ENCODE results near the gene MAMDC2.

Gene MAMDC2

GRCh38 chr9:70250221-70250620 is 206.6 kb downstream of the MAMDC2 start:
- WGBS = 100% methylated on average over 1 of the region's 1 CpG
- H3K4me2 ChIP-seq (ENCODE audit: low read length, poor library complexity, severe bottlenecking) = no peak overlapping the region
- H3K79me1 ChIP-seq (replicated peaks; ENCODE audit: low read length, poor library complexity, severe bottlenecking) = peaks cover 9% of the 10 kb centered on the region
- no peak overlapping the region for H2BK120ac ChIP-seq (ENCODE audit: low read depth, low read length)
- H3K4me3 ChIP-seq (ENCODE audit: insufficient read depth in 1 of 2, low read depth in 1 of 2, low read length in 2 of 2) = no peak overlapping the region
- H3K18ac ChIP-seq (ENCODE audit: low read depth in 1 of 2, low read length in 2 of 2) = no peak overlapping the region
- no peak overlapping the region for H4K8ac ChIP-seq (ENCODE audit: low read length)
- no peak overlapping the region for H3K4ac ChIP-seq (ENCODE audit: low read depth in 1 of 2, low read length in 2 of 2)
- H3K27me3 ChIP-seq (ENCODE audit: control insufficient read depth in 1 of 2, insufficient read depth in 1 of 2, low read length in 2 of 2) = no peaks in the 10 kb centered on the region
- no peak for DNase-seq
- H4K91ac ChIP-seq (ENCODE audit: low read length) = no peak overlapping the region
- no peak overlapping the region for H2AK5ac ChIP-seq (ENCODE audit: low read length, severe bottlenecking)
- H2AFZ ChIP-seq (ENCODE audit: low read depth, low read length) = no peak overlapping the region
- no peak overlapping the region for H2BK15ac ChIP-seq (ENCODE audit: low read depth, poor library complexity, severe bottlenecking)
- H3K36me3 ChIP-seq (ENCODE audit: control insufficient read depth in 1 of 2, insufficient read depth in 2 of 2, low read depth in 1 of 2, low read length in 2 of 2) = no peaks in the 10 kb centered on the region
- H3K4me1 ChIP-seq (ENCODE audit: control insufficient read depth, insufficient read depth, low read depth, low read length) = peaks cover 1% of the 10 kb centered on the region
- H3K27ac ChIP-seq (ENCODE audit: low read length, poor library complexity, severe bottlenecking) = no peak overlapping the region
- no peak overlapping the region for H3K9ac ChIP-seq (ENCODE audit: low read length)
- H2BK5ac ChIP-seq (ENCODE audit: low read depth, low read length, poor library complexity, severe bottlenecking) = no peak overlapping the region
- no peak overlapping the region for H3K23ac ChIP-seq (ENCODE audit: low read length in 2 of 2)
- no peak overlapping the region for H3K14ac ChIP-seq (ENCODE audit: low read length in 2 of 2)
- no peak overlapping the region for H2BK12ac ChIP-seq (ENCODE audit: low read length in 2 of 2)
- H3K9me3 ChIP-seq (ENCODE audit: control insufficient read depth, low read length) = no peaks in the 10 kb centered on the region

GRCh38 chr9:70255486-70255885 is 211.8 kb downstream of the MAMDC2 start:
- H3K36me3 ChIP-seq (ENCODE audit: control insufficient read depth in 1 of 2, insufficient read depth in 2 of 2, low read depth in 1 of 2, low read length in 2 of 2) = no peaks in the 10 kb centered on the region
- no peak overlapping the region for H2BK15ac ChIP-seq (ENCODE audit: low read depth, poor library complexity, severe bottlenecking)
- H3K14ac ChIP-seq (ENCODE audit: low read length in 2 of 2) = no peak overlapping the region
- no peak overlapping the region for H4K8ac ChIP-seq (ENCODE audit: low read length)
- no peaks in the 10 kb centered on the region for H3K9me3 ChIP-seq (ENCODE audit: control insufficient read depth, low read length)
- peak overlapping the region; percentile 77 for H3K9ac ChIP-seq (ENCODE audit: low read length)
- no peak overlapping the region for H3K23ac ChIP-seq (ENCODE audit: low read length in 2 of 2)
- peak overlapping the region in 1 of 2 experiments; percentile 54 for H3K4me3 ChIP-seq (ENCODE audit: insufficient read depth in 1 of 2, low read depth in 1 of 2, low read length in 2 of 2)
- H2AFZ ChIP-seq (ENCODE audit: low read depth, low read length) = no peak overlapping the region
- no peak overlapping the region for H2BK5ac ChIP-seq (ENCODE audit: low read depth, low read length, poor library complexity, severe bottlenecking)
- H3K4me2 ChIP-seq (ENCODE audit: low read length, poor library complexity, severe bottlenecking) = peak overlapping the region; percentile 84
- H3K18ac ChIP-seq (ENCODE audit: low read depth in 1 of 2, low read length in 2 of 2) = no peak overlapping the region
- DNase-seq = peak; percentile 44
- peaks cover 11% of the 10 kb centered on the region for H3K79me1 ChIP-seq (replicated peaks; ENCODE audit: low read length, poor library complexity, severe bottlenecking)
- no peak overlapping the region for H2BK120ac ChIP-seq (ENCODE audit: low read depth, low read length)
- no peak overlapping the region for H2BK12ac ChIP-seq (ENCODE audit: low read length in 2 of 2)
- no peak overlapping the region for H3K4ac ChIP-seq (ENCODE audit: low read depth in 1 of 2, low read length in 2 of 2)
- H2AK5ac ChIP-seq (ENCODE audit: low read length, severe bottlenecking) = no peak overlapping the region
- peaks cover 10% of the 10 kb centered on the region for H3K4me1 ChIP-seq (ENCODE audit: control insufficient read depth, insufficient read depth, low read depth, low read length)
- no peak overlapping the region for H4K91ac ChIP-seq (ENCODE audit: low read length)
- no peaks in the 10 kb centered on the region for H3K27me3 ChIP-seq (ENCODE audit: control insufficient read depth in 1 of 2, insufficient read depth in 1 of 2, low read length in 2 of 2)
- H3K27ac ChIP-seq (ENCODE audit: low read length, poor library complexity, severe bottlenecking) = peak overlapping the region; percentile 93

GRCh38 chr9:70256123-70256551 is 212.5 kb downstream of the MAMDC2 start:
- no peaks in the 10 kb centered on the region for H3K27me3 ChIP-seq (ENCODE audit: control insufficient read depth in 1 of 2, insufficient read depth in 1 of 2, low read length in 2 of 2)
- peak overlapping the region; percentile 89 for H4K8ac ChIP-seq (ENCODE audit: low read length)
- peak overlapping the region; percentile 97 for H2BK120ac ChIP-seq (ENCODE audit: low read depth, low read length)

GRCh38 chr9:70257502-70257901 is 213.9 kb downstream of the MAMDC2 start:
- Histone ChIP-seq H3K4me2 (ENCODE audit: low read length, poor library complexity, severe bottlenecking) (peak overlapping the region; percentile 53), H3K9ac (ENCODE audit: low read length) (peak overlapping the region; percentile 97), H3K18ac (ENCODE audit: low read depth in 1 of 2, low read length in 2 of 2) (peak overlapping the region in 1 of 2 experiments; percentile 21), H2AFZ (ENCODE audit: low read depth, low read length) (no peak overlapping the region), H4K91ac (ENCODE audit: low read length) (no peak overlapping the region), H3K14ac (ENCODE audit: low read length in 2 of 2) (no peak overlapping the region), H4K8ac (ENCODE audit: low read length) (no peak overlapping the region), H2BK120ac (ENCODE audit: low read depth, low read length) (peak overlapping the region; percentile 50), H2BK5ac (ENCODE audit: low read depth, low read length, poor library complexity, severe bottlenecking) (no peak overlapping the region), H3K4me3 (ENCODE audit: insufficient read depth in 1 of 2, low read depth in 1 of 2, low read length in 2 of 2) (peak overlapping the region in 1 of 2 experiments; percentile 97), H3K27ac (ENCODE audit: low read length, poor library complexity, severe bottlenecking) (peak overlapping the region; percentile 87), H3K4ac (ENCODE audit: low read depth in 1 of 2, low read length in 2 of 2) (peak overlapping the region in 1 of 2 experiments; percentile 37), H3K27me3 (ENCODE audit: control insufficient read depth in 1 of 2, insufficient read depth in 1 of 2, low read length in 2 of 2) (no peaks in the 10 kb centered on the region), H3K9me3 (ENCODE audit: control insufficient read depth, low read length) (no peaks in the 10 kb centered on the region), H2AK5ac (ENCODE audit: low read length, severe bottlenecking) (peak overlapping the region; percentile 89), H3K36me3 (ENCODE audit: control insufficient read depth in 1 of 2, insufficient read depth in 2 of 2, low read depth in 1 of 2, low read length in 2 of 2) (peaks cover 0 to 17% of the 10 kb centered on the region in 2 experiments), H3K23ac (ENCODE audit: low read length in 2 of 2) (peak overlapping the region in 1 of 2 experiments; percentile 20), H2BK15ac (ENCODE audit: low read depth, poor library complexity, severe bottlenecking) (no peak overlapping the region), H3K4me1 (ENCODE audit: control insufficient read depth, insufficient read depth, low read depth, low read length) (peaks cover 14% of the 10 kb centered on the region), H2BK12ac (ENCODE audit: low read length in 2 of 2) (peak overlapping the region in 1 of 2 experiments; percentile 64), H3K79me1 (replicated peaks; ENCODE audit: low read length, poor library complexity, severe bottlenecking) (peaks cover 8% of the 10 kb centered on the region)
- WGBS = no CpG with 5 or more reads among the region's 3 CpGs
- peak; percentile 23 for DNase-seq

More at GRCh38 chr9:70256123-70256551, 212.5 kb downstream of the MAMDC2 start:
- H2BK12ac ChIP-seq (ENCODE audit: low read length in 2 of 2) = peak overlapping the region; percentile 11 to 72
- peak overlapping the region; percentile 84 for H2BK15ac ChIP-seq (ENCODE audit: low read depth, poor library complexity, severe bottlenecking)
- H3K4ac ChIP-seq (ENCODE audit: low read depth in 1 of 2, low read length in 2 of 2) = peak overlapping the region in 1 of 2 experiments; percentile 73
- H3K18ac ChIP-seq (ENCODE audit: low read depth in 1 of 2, low read length in 2 of 2) = peak overlapping the region; percentile 80 to 86
- peak overlapping the region; percentile 68 for H2BK5ac ChIP-seq (ENCODE audit: low read depth, low read length, poor library complexity, severe bottlenecking)
- H3K23ac ChIP-seq (ENCODE audit: low read length in 2 of 2) = no peak overlapping the region
- no peaks in the 10 kb centered on the region for H3K9me3 ChIP-seq (ENCODE audit: control insufficient read depth, low read length)
- peak overlapping the region in 1 of 2 experiments; percentile 54 for H3K4me3 ChIP-seq (ENCODE audit: insufficient read depth in 1 of 2, low read depth in 1 of 2, low read length in 2 of 2)
- no peak overlapping the region for H3K14ac ChIP-seq (ENCODE audit: low read length in 2 of 2)
- H3K36me3 ChIP-seq (ENCODE audit: control insufficient read depth in 1 of 2, insufficient read depth in 2 of 2, low read depth in 1 of 2, low read length in 2 of 2) = peaks cover 0 to 3% of the 10 kb centered on the region in 2 experiments
- peak overlapping the region; percentile 77 for H2AFZ ChIP-seq (ENCODE audit: low read depth, low read length)
- H4K91ac ChIP-seq (ENCODE audit: low read length) = no peak overlapping the region
- H2AK5ac ChIP-seq (ENCODE audit: low read length, severe bottlenecking) = no peak overlapping the region
- peak overlapping the region; percentile 84 for H3K4me2 ChIP-seq (ENCODE audit: low read length, poor library complexity, severe bottlenecking)
- peak overlapping the region; percentile 77 for H3K9ac ChIP-seq (ENCODE audit: low read length)
- peak overlapping the region; percentile 93 for H3K27ac ChIP-seq (ENCODE audit: low read length, poor library complexity, severe bottlenecking)
- 2% methylated on average over 6 of the region's 7 CpGs for WGBS
- H3K79me1 ChIP-seq (replicated peaks; ENCODE audit: low read length, poor library complexity, severe bottlenecking) = peaks cover 11% of the 10 kb centered on the region
- DNase-seq = peak; percentile 85
- H3K4me1 ChIP-seq (ENCODE audit: control insufficient read depth, insufficient read depth, low read depth, low read length) = peaks cover 14% of the 10 kb centered on the region
